ENCODE measurements around the gene CDC26.
A peak's percentile ranks its signal among the peaks of the same experiment; 100 is the strongest.
"Not testable (repeated sequence)": the region's sequence is repeated elsewhere in the genome, so short reads cannot be mapped to it uniquely, and the experiment has no call there.

CDC26 gene

DNA sequence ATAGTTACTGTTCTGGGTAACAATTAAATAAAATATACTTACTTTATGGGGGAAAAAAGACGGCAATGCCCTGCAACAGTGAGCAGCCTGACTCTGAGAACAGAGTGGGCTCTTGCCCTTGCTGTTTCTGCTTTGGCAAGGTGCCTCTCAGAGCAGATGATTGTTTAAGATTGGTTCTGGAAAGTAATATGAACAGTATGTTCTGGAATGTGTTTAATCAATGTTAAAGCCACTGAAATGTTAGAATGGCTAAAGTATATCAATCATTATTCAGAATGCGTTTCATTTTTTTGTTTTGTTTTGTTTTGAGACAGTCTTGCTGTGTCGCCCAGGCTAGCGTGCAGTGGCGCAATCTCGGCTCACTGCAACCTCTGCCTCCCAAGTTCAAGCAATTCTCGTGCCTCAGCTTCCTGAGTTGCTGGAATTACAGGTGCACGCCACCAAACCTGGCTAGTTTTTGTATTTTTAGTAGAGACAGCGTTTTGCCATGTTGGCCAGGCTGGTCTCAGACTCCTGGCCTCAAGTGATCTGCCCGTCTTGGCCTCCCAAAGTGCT is 39.6 kb downstream of the CDC26 start:
- DNase-seq, result not testable (repeated sequence)

DNA sequence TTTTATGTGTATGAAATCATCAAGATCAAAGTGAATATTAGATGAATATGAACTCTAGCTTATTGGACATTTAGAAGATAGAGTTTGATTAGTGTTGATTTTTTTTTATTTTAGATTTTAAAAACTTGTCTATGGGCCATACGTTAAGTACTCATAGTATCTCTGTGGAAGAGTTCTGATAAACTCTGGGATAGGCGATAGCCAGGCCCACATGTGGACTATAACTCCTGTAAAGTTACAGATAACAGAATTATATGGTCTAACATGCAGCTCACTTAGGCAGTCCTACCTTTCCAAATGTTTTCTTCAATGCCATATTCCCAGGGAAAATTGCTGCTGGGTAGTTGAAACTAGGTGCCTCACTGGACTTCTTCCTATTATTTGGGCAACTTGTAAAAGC is 43.7 kb downstream of the CDC26 start:
- no peak for DNase-seq

DNA sequence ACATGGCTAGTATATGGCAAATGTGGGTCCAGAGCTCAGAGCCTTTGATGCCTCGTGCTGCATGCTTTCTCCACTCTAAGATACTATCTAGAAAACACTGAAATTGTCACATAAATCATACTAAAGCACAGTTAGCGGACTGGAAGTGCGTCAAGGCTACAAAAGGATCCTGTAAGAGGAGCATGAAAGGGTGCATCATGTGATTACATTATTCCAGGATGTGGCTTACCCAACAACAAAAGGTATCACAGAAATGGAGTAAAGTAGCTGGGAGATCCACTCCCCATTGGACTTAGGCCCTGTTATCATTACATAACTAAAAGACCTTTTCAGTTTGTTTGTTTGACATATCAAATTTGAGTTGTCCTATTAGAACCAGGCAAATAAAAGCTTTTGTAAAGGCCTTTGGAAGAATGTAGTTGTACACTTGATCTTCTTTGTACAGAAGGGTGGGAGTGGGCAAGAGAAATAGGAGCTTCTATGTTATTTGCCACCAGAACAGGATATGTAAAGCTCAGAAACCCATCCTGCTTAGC is 47.2 kb downstream of the CDC26 start:
- DNase-seq, result no peak

DNA sequence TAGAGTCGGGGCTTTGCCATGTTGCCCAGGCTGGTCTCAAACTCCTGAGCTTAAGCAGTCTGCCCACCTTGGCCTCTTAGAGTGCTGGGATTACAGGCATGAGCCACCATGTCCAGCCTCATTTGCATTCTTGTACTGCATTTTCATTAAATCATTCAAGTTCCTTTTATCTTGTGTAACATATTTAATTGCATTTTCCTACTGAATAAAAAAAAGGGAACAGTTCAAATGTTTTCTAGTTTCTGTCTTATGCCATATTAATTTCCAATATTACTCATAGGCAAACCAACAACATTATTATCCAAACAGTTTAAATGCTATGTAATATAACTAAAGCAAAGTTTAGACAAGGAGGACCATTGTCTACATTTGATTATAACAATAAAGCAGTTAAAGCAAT is 47.9 kb downstream of the CDC26 start:
- DNase-seq, result no peak

DNA sequence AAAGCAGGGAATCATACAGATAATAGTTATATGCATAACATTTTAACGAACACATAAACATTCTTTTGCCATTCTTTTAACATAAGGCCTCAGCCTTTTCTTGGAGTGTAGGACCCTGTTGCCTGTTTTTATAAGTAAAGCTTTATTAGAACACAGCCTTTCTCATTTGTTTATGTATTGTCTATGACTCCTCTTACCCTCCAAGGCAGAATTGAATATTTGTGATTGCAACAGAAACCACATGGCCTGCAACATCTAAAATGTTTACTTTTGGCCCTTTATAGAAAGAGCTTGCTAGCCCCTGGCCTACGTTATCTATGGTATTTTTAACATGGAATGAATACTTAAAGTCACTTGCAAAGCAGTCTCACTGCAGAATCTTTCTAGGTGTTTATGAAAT is 51.4 kb downstream of the CDC26 start:
- no peak for DNase-seq

DNA sequence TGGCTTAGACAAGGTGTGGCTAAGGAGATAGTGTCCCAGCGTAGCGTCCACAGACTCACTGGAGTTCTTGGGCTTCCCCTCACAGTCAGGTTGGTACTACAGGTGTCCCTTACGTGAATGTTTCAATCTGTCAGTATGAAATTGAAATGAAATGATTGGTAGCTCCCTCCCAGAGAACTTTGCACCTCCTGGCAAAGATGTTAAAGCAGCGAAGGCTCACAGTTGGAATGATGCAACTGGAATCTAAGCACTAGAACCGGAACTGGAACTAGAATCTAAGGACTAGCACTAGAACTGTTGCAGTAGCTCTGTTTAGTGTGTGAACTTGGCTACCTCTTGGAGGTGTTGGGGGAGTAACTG is 52.9 kb downstream of the CDC26 start:
- peak; percentile 76 for DNase-seq

DNA sequence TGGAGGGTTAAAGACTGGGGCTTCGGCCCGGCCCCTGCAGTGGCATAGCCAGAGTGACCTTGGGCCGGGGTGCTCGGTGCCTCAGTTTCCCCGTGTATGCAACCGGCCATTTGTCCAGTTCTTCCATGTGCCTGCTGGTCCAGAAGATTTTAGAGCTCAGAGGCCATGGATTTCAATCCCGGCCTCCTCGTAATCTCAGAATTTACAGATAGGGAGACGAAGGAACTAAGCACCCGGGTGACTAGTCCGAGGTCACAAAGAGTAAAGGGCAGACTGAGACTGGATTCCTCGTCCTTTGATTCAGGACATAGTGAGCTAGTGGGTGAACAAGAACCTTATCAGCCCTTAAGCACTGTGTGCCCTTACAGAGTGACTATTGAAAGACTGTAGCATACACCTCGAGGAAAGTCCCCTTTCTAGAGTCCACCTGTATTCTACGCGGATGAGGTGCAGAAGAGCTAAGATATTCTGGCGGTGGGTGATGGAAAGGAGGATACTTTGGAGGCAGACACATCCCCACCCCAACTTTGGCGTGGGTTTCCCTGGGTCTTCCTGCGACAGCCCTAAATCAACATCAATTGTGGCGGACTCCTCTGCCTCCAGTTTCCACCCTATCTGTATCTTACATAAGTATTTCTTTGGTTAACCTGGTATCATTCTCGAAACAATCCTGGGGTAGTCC is 53.4 kb downstream of the CDC26 start:
- DNase-seq, result peak; percentile 70

DNA sequence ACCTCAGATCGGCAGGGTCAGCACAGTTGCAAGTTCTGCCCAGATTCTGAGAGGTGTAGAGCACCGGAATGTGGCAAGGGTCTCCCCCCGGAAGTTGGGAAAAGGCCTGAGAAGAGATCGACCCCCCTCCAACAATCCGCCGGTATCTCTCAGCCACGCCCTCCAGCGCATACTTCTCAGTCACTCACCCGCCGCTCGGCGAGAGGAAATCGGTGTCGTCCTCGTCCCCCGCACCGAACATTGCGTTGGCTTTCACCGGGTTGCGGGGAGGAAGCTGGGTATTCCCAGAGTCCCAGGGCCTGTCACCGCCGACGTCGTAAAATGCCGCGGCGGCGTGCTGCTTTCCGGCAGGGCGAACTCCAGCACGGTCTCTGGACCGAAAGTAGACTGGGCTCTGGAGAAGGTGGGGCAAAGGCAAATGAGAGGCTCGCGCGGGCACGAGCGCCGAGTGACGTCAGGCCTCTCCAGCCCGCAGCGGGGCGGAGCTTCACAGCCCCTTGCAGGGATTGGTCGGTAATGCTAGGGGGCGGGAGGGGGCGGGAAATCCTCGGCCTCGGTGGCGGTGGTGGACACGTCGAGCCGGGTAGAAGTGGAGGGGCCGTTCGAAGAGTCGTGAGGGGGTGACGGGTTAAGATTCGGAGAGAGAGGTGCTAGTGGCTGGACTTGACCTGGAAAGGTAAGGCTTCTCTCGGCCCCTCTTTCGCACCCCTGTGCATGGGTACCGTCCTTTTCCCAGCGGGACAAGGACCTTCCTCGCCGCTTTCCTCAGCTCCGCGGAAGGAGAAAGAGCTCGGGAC is 54.2 kb downstream of the CDC26 start, which contains the start of the genes FKBP15 and SLC31A1:
Gene FKBP15, minus strand, starts transcription at position 275 of the 797 bp plus-strand sequence. Its CDS starts 34 bp downstream, at position 241.
Gene SLC31A1, plus strand, starts transcription at position 542 of the 797 bp plus-strand sequence. CDS start 34,605 bp downstream, outside the sequence.
- DNase-seq, result peak; percentile 98

DNA sequence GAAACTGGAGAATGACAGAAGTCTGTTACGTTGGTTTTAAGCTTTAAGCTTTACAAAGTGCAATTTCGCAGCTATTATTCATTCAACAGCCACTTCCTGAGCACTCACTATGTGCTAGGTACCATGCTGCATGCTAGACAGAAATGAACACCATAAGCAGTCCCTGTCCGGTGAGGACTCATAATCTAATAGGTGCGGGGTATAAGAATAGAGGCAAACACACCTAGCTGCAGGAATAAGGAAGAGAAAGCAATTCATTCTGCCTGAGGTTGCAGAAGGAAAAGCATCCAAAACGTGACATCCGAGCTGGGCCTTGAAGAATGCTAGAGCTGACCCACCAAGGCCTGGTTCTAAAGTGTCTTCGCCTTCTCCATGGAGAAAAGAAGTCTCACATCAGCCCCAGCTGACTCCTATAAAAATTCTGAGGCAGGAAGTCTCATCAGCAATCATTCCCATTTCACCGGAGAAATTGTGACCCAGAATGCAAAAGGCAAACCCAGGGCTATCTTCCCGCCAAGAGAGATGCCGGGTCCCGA is 54.8 kb downstream of the CDC26 start:
- DNase-seq, result peak; percentile 48

DNA sequence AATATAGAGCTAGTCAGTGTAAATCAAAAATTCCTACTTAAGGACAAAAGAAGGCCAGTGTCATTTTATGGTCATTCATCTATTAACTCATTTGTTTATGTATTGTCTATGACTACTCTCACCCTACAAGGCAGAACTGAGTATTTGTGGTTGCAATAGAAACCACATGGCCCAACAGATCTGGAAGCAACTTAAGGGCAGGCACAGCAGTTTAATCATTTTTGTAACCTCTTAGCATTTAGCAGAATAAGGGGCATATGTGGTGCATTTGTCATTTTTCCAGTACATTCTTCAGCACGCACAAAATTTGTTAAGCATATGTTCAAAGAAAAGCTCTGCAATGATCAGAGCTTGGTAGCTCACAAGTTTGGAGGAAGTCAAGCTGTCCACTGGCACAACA is 55.4 kb downstream of the CDC26 start:
- peak; percentile 37 for DNase-seq

DNA sequence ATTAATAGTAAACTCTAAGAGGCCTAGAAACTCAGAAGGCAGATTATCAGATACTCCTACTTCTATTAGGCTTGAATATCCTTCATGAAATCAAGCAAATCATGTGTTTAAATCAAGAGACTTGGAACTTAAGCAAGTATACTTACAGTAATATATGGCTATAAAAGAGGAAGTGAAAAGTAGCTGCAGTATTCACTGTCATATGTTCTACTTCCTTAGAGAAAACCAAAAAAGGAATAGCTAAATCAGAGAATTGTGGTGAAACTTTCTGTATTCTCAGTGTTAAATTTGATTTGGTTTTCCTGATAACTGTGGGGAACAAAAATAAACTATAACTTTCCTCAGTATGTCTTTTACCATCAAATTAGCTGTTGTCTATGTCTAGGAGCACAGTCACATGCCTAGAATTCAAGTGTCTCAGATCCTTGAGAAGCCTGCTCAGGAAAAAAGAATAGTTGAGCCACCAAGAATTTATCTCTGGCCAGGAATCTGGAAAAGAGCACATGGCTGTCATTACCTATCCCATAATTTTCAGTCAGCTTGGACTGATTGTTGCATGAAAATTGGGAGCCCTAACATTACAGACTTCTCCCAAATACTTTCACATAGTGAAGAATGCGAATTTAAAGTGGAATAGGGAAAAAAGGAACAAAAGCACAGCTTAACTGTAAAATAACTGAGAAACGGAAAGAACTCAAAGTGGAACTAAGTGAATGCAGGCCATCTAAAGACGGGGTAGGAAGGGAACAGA is 56.0 kb downstream of the CDC26 start:
- peak; percentile 75 for DNase-seq

Measured in OCI-M1 (cell line).